PC-3 (cell line): Measurements from ENCODE around the gene MORN3.

Experiments used
- CTCF ChIP-seq: fragments of 300-600 bp; sonication (generic); conservative IDR thresholded peaks from 2 replicates; pipeline ENCODE4 v1.5.1; 2017; ENCODE audit warnings: antibody characterized with exemption, low read depth, mild to moderate bottlenecking, low read length
- EZH2 ChIP-seq: fragments of 300-600 bp; sonication (generic); IDR thresholded peaks from one replicate; pipeline ENCODE4 v1.6.1; 2017; ENCODE audit warnings: antibody characterized with exemption, mild to moderate bottlenecking, low read length; ENCODE audit not compliant: unreplicated experiment

GRCh38 chr12:121715862-121716435 is 46.5 kb upstream of the MORN3 start:
- TF ChIP-seq CTCF (no peak), EZH2 (no peak)
